Measurements from ENCODE around the gene CCDC12. TPM values are rescaled to one million over a fixed set of nuclear protein-coding genes. Genes with fewer than 3 reads are reported as not detected.

CCDC12 gene
- total and polyA plus RNA-seq, 9 of the 15 experiments (the other 6 are each of a cell fraction or from before 2014, with no cell fraction given): 8.9 to 201 (median 86.9) TPM

GRCh38 chr3:46908294-46908985, 68.1 kb downstream of the CCDC12 start (continued):
- no peak for TF ChIP-seq ZBTB7A (IDR thresholded peaks at IDR 0.05; ENCODE audit: borderline replicate concordance, control insufficient read depth, low read depth, low read length)
- TF ChIP-seq POLR2AphosphoS5 (IDR thresholded peaks at IDR 0.05; ENCODE audit: control insufficient read depth, insufficient read depth, low read depth, low read length): no peak
- no peak for TF ChIP-seq ZNF511 (CRISPR knock-in tag; IDR thresholded peaks at IDR 0.05)
- no peak for TF ChIP-seq HDAC1 (IDR thresholded peaks at IDR 0.05)
- TF ChIP-seq CTCF (IDR thresholded peaks at IDR 0.05 in 2 of 3, conservative IDR thresholded peaks at IDR 0.05 in 1 of 3; ENCODE audit: insufficient read depth in 2 of 3, low read depth in 1 of 3, low read length in 3 of 3): peak; percentile 38 to 45 (median 40); a peak in 4 of 6 replicates
- TF ChIP-seq KDM1A (IDR thresholded peaks at IDR 0.05): no peak
- TF ChIP-seq RAD21 (CRISPR knock-in tag; conservative IDR thresholded peaks at IDR 0.05 in 1 of 2, IDR thresholded peaks at IDR 0.05 in 1 of 2): peak in 1 of 2 experiments; percentile 55; a peak in 2 of 4 replicates
- TF ChIP-seq POLR2G (IDR thresholded peaks at IDR 0.05; ENCODE audit: low read depth, low read length): peak; percentile 6; the same call in 1 of the 2 replicates
- peak; percentile 39; the same call in 1 of the 2 replicates for TF ChIP-seq USF1 (CRISPR knock-in tag; IDR thresholded peaks at IDR 0.05)
- no peak for TF ChIP-seq HES1 (IDR thresholded peaks at IDR 0.05; ENCODE audit: low read depth)
- TF ChIP-seq MITF (IDR thresholded peaks at IDR 0.05): no peak
- no peak for TF ChIP-seq ZFP30 (CRISPR knock-in tag; IDR thresholded peaks at IDR 0.05; ENCODE audit: borderline replicate concordance)
- no peak for TF ChIP-seq ZNF695 (CRISPR knock-in tag; IDR thresholded peaks at IDR 0.05)
- TF ChIP-seq RB1 (IDR thresholded peaks at IDR 0.05; ENCODE audit: low read depth): no peak
- 0 out of 2 replicates have a peak, but pooled peaks have one; percentile 19 for TF ChIP-seq SMC3 (conservative IDR thresholded peaks at IDR 0.05; ENCODE audit: insufficient read depth, low read depth, low read length)
